Hematopoietic multipotent progenitor cell treated with erythropoietin and hydrocortisone succinate and interleukin-3 and kit ligand, for 17 days (in vitro differentiated cells): Measurements from ENCODE around the gene SBDS.
"Not testable (repeated sequence)": the region's sequence is repeated elsewhere in the genome, so short reads cannot be mapped to it uniquely, and the experiment has no call there.

Experiments
- DNase-seq: peaks from one replicate; pipeline ENCODE4 v3.0.0-alpha.2; 2015; ENCODE audit warnings: low spot score

SBDS gene

DNA sequence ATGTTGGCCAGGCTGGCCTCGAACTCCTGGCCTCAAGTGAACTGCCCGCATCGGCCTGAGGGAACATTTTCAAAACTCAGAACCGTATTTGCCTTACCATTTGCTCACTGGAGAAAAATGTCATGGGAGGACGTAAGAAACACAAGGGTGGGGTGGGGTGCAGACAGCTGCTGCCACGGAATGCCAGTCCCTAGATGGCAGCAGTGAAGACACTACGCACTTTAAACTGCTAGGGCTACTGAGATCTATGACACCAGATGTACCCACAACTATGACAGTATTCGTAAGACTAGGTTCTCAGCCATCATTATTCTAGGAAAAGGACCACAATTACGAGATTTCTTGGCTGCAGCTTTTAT lies 716 bp downstream of the SBDS start:
- peak; percentile 71 for DNase-seq

GRCh38 chr7:66994051-66994450 lies 1.3 kb downstream of the SBDS start:
- DNase-seq = not testable (repeated sequence)

DNA sequence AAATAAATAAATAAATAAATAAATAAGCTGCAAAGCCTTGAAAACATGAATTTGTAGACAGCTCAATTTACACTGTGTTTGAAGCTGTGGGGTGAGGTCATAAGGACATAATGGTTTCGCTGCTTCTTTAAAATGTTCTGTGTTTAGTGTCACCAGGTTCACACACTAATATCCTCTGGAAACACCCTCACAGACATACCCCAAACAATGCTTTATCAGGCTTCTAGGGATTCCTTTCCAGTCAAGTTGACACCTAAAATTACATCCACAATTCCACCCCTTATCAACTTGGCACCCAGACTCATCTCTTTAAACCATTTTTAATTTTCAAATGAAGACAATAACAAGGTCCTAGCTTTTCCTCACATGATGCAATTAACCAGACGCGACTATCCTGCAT lies 5.8 kb downstream of the SBDS start:
- DNase-seq = not testable (repeated sequence)

DNA sequence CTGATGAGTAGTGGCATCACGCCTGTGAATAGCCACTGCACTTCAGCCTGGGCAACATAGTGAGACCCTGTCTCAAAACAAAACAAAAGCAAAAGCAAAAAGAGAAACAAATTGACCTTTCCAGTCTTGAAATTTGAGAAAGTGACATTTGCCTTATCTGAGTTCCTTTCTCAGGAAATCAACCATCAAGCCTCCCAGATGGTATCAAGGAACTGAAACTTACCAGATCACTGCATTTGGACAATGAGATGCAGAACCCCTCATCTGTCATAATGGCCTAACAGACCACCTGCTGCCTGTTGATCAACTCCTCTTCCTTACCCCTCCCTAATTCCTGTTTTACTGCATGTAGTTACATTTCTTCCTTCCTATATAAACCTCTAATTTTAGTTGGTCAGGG lies 15.1 kb downstream of the SBDS start:
- not testable (repeated sequence) for DNase-seq

GRCh38 chr7:66979013-66979412 lies 16.4 kb downstream of the SBDS start:
- not testable (repeated sequence) for DNase-seq

DNA sequence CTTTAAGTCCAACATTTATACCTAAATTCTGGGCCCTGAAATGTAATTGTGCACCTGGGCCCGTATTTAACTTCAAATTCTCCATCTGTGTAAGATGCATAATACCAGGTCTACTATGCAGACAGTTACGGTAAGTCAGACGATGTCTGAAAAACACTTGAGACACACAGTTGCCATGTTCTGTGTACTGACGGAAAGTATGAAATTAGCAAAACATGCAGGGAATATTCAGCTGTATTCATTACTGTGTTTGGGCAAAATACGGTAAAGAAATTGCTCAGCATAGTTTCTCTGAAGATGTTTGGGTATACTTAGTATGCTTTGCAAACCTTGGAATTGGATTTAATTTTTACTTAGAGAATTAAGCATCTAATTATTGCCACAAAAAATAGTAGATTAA lies 17.1 kb downstream of the SBDS start:
- not testable (repeated sequence) for DNase-seq

DNA sequence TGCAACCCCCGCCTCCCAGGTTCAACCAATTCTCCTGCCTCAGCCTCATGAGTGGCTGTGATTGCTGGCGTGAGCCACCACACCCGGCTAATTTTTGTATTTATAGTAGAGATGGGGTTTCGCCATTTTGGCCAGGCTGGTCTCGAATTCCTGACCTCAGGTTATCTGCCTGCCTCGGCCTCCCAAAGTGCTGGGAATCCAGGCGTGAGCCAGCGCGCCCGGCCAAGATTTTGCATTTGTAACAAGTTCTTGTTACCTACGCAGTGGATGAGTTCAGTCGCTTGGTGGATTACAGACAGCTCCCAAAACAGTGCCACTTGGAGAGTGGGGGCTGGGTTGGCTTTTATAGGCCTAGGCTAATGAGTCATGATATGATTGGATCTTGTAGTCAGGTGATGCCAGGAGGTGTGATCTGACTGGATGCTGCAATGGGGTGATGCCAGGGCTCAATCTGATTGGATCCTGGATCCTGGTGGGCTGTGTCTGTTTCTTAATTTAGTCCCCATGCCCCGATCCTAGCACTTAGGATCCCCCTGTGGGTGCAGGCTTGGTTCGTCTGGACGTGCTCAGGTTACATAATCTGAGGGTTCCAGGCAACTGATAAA lies 20.3 kb downstream of the SBDS start:
- no peak for DNase-seq

DNA sequence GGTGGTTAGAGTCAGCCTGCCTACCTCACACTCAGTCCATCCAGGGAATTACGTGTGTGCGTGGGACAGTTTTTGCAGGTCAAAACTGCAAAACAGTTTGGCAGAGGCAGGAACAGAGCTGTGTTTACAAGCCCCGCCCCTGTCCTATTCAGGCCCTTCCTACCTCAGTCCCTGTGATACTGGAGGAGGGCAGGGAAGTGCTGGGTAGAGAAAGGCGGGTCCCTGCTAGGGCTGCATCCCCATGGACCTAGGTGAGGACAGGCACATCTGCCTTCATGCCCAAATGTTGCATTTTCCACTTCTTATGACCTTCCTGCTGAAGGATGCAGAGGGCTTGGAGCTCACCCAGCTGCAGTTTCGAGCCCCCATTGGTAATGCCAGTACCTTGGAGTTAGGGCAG lies 25.1 kb downstream of the SBDS start:
- no peak for DNase-seq

DNA sequence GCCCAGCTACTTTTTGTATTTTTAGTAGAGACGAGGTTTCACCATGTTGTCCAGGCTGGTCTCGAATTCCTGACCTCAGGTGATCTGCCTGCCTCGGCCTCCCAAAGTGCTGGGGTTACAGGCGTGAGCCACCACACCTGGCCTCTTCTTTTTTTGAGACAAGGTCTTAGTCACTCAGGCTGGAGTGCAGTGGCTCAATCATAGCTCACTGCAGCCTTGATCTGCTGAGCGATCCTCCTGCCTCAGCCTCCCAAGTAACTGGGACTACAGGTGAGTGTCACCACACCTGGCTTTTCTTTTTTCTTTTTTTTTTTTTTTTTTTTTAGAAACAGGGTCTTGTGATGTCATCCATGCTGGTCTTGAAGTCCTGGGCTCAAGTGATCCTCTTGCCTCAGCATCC lies 26.4 kb downstream of the SBDS start:
- not testable (repeated sequence) for DNase-seq

GRCh38 chr7:66967029-66967428 lies 28.4 kb downstream of the SBDS start:
- DNase-seq = no peak

DNA sequence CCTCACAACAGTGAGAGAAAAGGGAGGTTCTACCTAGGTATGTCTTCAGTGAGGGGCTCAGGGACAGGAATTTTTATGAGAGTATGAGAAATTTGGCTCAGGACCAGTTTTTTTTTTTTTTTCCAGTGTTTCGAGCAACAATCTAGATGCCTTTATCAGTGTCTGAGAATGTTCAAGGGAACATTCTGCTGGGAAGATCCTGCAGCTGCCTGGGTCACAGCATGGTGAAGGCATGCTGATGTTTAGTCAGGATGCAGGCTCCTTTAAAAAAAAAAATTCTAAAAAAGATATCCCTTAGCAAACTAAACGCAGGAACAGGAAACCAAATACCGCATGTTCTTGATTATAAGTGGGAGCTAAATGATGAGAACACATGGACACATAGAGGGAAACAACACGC lies 31.0 kb downstream of the SBDS start:
- no peak for DNase-seq

- no peak for DNase-seq
These were observed 34.3 kb downstream of the SBDS start for GRCh38 chr7:66961096-66961495.

GRCh38 chr7:66960192-66960591 lies 35.2 kb downstream of the SBDS start:
- no peak for DNase-seq

DNA sequence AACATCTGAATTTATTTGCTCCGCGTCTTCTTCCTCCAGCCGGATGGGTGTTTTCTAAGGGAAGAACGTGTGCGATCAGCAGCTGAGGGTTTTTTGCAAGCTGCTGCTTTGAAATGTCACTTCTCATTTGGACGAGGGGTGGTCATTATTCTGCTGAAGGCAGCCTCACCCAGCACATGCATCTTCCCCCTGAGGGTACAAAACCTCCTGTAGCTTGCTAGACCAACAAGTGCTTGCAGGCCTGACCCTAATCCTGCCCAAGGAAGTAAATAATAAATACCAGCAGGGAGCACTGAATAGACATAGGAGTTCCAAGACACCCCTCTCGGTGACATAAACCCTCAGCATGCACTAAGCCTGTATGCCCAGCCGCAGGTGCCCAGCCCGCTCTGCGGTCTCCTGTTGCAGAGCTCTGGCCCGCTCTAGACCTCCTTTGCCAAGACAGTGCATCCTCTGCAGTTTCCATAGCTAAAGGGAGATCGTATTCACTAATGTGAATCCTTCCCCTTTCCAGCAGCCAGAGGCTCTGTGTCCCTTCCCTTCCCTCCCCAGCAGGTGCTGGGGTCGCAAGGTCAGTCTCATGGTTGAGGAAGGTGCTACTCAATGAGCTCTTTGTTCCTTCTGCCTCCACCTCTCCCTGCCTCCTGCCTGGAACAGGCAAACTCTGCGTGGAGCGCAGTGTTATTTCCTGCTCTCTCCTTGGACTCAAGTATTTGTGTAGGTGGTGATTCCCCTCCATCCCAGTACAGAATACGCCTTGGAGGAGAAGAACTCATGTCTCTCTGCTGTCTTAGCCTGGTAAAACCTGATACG lies 36.6 kb downstream of the SBDS start:
- DNase-seq = no peak

DNA sequence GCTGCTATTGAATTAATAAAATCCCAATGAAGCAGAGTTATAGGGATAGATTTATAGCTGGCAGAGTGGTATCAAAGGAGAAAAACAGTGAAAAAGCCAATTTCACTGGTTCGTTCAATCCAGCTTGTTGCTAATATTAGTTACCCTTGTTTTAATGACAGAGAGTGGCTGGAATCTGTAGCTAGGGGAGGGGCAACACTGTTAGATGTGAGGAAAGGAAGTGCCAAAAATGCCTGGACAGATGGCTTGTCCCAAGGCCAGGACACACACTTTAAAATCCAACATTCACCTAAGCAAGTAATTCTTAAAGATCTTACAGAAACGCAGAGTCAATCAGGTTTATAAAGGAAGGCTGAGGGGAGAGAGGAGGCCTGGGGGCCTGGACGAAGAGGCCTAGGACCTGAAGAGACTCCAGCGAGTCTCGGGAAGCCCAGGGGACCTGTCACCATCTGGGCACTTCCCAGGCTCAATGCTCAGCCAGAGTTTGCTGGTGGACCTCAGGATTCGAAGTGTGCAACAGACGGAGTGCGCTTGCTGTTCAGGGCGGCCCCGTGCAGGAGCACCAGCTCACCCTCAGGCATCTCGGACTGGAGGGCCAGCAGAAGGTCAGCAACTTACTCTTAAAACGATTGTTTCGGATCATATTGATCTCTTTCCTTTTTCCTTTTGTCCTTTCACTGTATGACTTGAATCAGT lies 37.6 kb downstream of the SBDS start:
- no peak for DNase-seq

- no peak for DNase-seq
These were observed 42.4 kb downstream of the SBDS start for GRCh38 chr7:66953044-66953427.

GRCh38 chr7:66952343-66953043 lies 42.9 kb downstream of the SBDS start:
- no peak for DNase-seq

- no peak for DNase-seq
These were observed 44.6 kb downstream of the SBDS start for GRCh38 chr7:66950763-66951162.

- DNase-seq = no peak
These were observed 45.1 kb downstream of the SBDS start for GRCh38 chr7:66950311-66950710.

GRCh38 chr7:66948480-66949109 lies 46.8 kb downstream of the SBDS start:
- DNase-seq = no peak

DNA sequence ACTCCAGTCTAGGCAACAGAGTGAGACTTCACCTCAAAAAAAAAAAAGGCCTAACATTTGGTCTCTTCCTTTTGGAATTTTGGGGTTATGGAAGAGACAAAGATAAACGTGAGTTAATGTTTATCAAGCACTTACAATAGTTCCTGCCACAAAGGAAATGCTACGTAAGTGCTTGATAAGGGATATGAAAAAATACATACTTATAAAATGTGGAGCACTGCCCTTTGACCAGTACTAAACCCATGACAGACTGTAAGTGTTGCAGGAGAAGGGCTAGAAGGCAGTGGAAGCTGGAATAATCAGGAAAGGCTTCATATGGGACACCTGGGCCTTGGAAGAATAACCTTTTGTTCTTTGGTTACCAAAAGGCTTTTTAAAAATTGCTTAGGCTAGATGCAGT lies 48.8 kb downstream of the SBDS start:
- DNase-seq = no peak

DNA sequence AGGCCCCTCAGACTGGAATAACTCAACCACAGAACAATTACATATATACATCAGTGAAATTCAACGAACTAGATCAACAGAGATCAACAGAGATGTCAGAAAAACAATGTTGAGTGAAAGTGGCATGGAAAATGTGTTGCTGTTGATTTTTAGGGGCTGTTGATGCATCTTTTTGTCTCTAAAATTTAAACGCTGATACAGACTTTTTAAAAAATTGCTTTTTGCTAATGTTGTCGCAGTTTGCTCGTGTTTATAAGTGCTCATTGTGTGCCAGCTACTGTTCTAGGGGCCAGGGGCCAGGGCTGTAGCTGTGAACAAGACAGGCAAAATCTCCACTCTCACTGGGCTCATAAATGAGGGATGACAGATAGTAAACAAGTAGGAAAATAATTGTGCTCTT lies 56.1 kb downstream of the SBDS start:
- no peak for DNase-seq
